Right atrium auricular region (tissue), 2 donors: Measurements from ENCODE around the gene CCDC73. TPM values are rescaled to one million over a fixed set of nuclear protein-coding genes. Genes with fewer than 3 reads are reported as not detected.

Experiments used
- DNase-seq: peaks from one replicate; pipeline ENCODE4 v3.0.0-alpha.2; 2019; ENCODE audit warnings: low spot score
- H3K27ac ChIP-seq, 2 donors: fragments of 200-600 bp; sonication (generic); 1 replicate in 1 of 2; 2 replicates in 1 of 2; pipeline ENCODE4 v1.5.1; 2016 to 2019
- H3K27me3 ChIP-seq, 2 donors: fragments of 200-600 bp; sonication (generic); one replicate each; pipeline versions ENCODE4 v1.5.1 to v1.6.0; 2017 to 2019
- H3K36me3 ChIP-seq: fragments of 200-600 bp; sonication (generic); one replicate; pipeline ENCODE4 v1.5.1; 2016
- H3K4me1 ChIP-seq, 2 donors: fragments of 200-600 bp; sonication (generic); one replicate each; pipeline versions ENCODE4 v1.5.1 to v1.6.0; 2017 to 2019
- H3K4me3 ChIP-seq, 2 donors: fragments of 200-600 bp; sonication (generic); 1 replicate in 1 of 2; 2 replicates in 1 of 2; pipeline ENCODE4 v1.5.1; 2017 to 2019; ENCODE audit warnings: mild to moderate bottlenecking in 1 of 2, moderate library complexity in 1 of 2
- H3K9me3 ChIP-seq, 2 donors: fragments of 200-600 bp; sonication (generic); one replicate each; pipeline ENCODE4 v1.5.1; 2019
- total RNA-seq, 2 donors: library from RNA; depleted of rRNA; stranded (reverse); fragments of >200 nt; gene quantifications; one replicate each; pipeline ENCODE4 v1.1.0, GENCODE V29; 2016
- TF ChIP-seq, protein P1 (sequence below), 2 donors: fragments of 200-600 bp; sonication (generic); IDR thresholded peaks; one replicate each; pipeline ENCODE4 v1.5.1; 2019; ENCODE audit warnings: antibody characterized with exemption in 2 of 2

CCDC73 gene
- total RNA-seq, 2 donors from 2014 or later: not detected

- no peaks in the 10 kb centered on the region for H3K9me3 ChIP-seq
- no peak overlapping the region for H3K4me3 ChIP-seq
- H3K4me1 ChIP-seq: peaks cover 0 to 4% of the 10 kb centered on the region in 2 donors
- H3K27me3 ChIP-seq: no peaks in the 10 kb centered on the region
- TF ChIP-seq, protein P1, sequence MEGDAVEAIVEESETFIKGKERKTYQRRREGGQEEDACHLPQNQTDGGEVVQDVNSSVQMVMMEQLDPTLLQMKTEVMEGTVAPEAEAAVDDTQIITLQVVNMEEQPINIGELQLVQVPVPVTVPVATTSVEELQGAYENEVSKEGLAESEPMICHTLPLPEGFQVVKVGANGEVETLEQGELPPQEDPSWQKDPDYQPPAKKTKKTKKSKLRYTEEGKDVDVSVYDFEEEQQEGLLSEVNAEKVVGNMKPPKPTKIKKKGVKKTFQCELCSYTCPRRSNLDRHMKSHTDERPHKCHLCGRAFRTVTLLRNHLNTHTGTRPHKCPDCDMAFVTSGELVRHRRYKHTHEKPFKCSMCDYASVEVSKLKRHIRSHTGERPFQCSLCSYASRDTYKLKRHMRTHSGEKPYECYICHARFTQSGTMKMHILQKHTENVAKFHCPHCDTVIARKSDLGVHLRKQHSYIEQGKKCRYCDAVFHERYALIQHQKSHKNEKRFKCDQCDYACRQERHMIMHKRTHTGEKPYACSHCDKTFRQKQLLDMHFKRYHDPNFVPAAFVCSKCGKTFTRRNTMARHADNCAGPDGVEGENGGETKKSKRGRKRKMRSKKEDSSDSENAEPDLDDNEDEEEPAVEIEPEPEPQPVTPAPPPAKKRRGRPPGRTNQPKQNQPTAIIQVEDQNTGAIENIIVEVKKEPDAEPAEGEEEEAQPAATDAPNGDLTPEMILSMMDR (IDR thresholded peaks at IDR 0.05): peak in 1 of 2 donors; percentile 24
- H3K36me3 ChIP-seq: no peaks in the 10 kb centered on the region
- no peak for DNase-seq
- H3K27ac ChIP-seq: no peak overlapping the region
Observed at GRCh38 chr11:32561835-32562234, 232.6 kb downstream of the CCDC73 start.

GRCh38 chr11:32555895-32556294 is 238.6 kb downstream of the CCDC73 start:
- Histone ChIP-seq H3K36me3 (no peaks in the 10 kb centered on the region), H3K27ac (no peak overlapping the region), H3K27me3 (no peaks in the 10 kb centered on the region), H3K4me3 (no peak overlapping the region), H3K9me3 (no peaks in the 10 kb centered on the region), H3K4me1 (no peaks in the 10 kb centered on the region)
- TF ChIP-seq, protein P1 (IDR thresholded peaks at IDR 0.05): no peak
- DNase-seq: no peak

DNA sequence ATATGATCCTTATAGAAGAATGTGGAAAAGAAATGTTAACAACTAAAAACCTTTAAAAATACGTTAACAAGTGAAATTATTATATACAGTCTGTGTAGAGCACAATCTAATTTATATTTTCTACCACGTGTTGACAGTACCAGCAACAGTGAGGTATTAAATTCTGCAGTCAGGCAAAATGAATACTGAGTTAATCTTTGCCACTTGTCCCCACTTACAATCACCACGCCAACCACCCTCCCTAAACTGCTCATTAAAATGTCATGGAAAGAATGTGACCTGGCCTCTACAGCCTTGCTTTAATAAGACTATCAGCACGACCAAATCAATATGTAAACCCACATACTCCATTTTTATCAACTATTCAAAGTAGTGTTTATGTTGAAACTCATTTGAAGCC is 239.4 kb downstream of the CCDC73 start:
- Histone ChIP-seq H3K27me3 (no peaks in the 10 kb centered on the region), H3K4me1 (no peaks in the 10 kb centered on the region), H3K27ac (no peak overlapping the region), H3K9me3 (no peaks in the 10 kb centered on the region), H3K36me3 (no peaks in the 10 kb centered on the region), H3K4me3 (no peak overlapping the region)
- DNase-seq: no peak
- TF ChIP-seq, protein P1 (IDR thresholded peaks at IDR 0.05): no peak

Other genes with a start within 250 kb of the CCDC73 start
- gene EIF3M, start 210.8 kb downstream of the CCDC73 start, total RNA-seq: 100 to 1,000 TPM; 286 to 371 TPM
- 1 to 10 TPM; 1.4 to 2.7 TPM for gene PRRG4, start 35.3 kb upstream of the CCDC73 start, total RNA-seq
- gene QSER1, start 98.1 kb upstream of the CCDC73 start, total RNA-seq: 10 to 100 TPM; 17.5 to 23.7 TPM
- gene DEPDC7, start 221.2 kb upstream of the CCDC73 start, total RNA-seq: under 1 TPM; 0.33 to 0.51 TPM
- gene TCP11L1, start 244.9 kb upstream of the CCDC73 start, total RNA-seq: 10 to 100 TPM; 11.9 to 15.3 TPM